Stimulated activated CD8-positive, alpha-beta memory T cell treated with anti-CD3 and anti-CD28 coated beads, Interleukin-7, amount 100 ng/mL, for 4 hours (primary cell): Measurements from ENCODE around the gene ABR.
"Not testable (repeated sequence)": the region's sequence is repeated elsewhere in the genome, so short reads cannot be mapped to it uniquely, and the experiment has no call there.

ENCODE experiments used
- DNase-seq, 2 donors: peaks; one replicate each; pipeline ENCODE4 v3.0.0-alpha.2; 2020; ENCODE audit warnings: low read depth in 2 of 2

Gene ABR

GRCh38 chr17:1095090-1095852, 84.5 kb downstream of the ABR start:
- DNase-seq: no peak

GRCh38 chr17:1094591-1094990, 85.2 kb downstream of the ABR start:
- DNase-seq: no peak

DNA sequence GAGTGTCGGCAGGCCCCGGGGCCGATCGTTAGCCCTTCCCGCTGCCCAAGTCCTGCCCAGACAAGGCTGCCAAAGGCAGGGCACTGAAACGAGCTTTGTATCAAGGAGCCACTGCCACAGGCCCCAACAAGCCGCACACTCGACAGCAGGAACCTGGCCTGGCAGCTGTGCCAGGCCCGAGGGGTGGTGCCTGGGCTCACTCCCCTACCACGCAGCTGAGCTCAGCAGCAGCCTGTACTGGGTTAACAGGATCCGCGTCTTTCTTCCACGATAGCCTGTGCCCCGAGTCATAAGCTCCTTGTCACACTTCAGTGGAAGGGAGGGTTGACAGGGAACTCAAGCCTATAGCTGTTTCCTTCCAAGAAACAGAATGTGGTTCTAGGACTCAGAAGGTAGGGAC, 87.9 kb downstream of the ABR start:
- DNase-seq: no peak

GRCh38 chr17:1091190-1091534, 88.6 kb downstream of the ABR start:
- no peak for DNase-seq

DNA sequence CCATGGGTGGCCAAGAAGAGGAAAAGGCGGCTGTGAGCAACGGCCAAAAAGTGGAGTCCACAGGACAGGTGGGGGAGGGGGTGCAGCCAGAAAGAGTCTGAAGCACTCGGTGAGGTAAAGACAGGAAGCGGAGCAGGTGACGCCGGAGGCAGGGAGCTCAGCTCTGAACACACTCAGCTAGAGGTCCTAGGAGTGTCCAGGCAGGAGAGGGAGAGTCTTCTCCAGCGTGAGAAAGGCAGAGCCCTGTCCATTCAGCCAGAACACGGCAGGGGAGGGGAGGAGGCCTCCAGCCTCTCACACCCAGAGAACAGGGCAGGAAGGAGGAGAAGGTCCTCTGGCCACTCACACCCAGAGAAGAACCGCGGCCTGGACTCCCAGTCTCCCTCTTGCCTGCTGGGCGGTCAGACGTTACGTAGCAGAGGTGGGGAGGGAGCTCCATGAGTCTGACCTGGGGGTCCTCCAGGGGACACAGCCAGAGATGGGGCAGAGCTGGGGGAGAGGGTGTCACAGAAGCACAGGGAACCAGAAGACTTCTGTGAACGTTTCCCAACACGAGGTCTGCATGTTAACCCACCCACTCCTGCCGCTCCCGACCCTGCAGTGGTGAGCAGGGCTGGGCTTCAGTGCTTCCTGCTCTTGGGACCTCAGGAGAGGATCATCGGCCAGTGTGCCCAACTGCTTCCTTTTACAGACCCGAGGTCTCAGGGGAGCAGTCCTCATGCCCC, 89.2 kb downstream of the ABR start:
- DNase-seq: no peak

- no peak for DNase-seq
Measured at GRCh38 chr17:1089915-1090314, 89.9 kb downstream of the ABR start.

DNA sequence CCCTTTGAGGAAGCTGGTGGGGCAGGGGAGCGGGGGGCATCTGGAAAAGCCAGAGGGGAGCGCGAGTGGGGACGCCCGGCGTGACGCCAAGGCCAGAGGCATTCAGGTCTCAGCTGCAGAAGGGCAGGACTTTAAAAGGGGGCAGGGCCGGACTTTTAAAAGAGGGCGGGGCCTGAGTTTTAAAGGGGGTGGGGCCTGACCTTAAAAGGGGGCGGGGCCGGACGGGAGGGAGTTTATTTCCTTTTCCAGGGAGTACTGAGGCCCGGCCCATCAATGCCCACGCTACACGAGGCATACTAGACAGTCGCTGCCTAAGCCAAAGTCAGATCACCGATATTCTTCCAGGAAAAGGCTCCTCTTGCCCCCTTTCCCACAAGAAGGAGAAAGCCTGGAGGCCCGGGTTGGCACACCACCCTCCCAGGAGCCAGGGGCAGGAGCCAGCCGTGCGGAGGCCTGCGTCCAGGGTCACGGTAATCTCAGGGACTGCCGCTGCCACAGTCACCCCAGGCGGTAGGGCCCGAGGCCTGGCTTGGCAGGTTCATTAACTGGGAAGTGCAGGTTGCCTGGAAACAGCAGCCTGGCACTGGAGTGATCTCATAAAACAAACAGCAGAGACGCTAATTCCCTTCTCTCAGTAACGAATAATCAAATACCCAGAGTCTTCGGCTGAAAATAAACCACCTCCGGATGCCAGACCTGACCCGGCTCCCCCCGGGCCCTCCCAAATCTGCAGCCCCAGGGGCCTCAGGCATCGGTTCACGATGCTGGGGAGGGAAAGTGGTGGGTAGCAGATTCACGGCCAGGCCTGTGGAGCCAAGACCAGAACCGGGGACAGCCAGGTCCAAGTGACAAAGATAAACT, 92.2 kb downstream of the ABR start:
- no peak for DNase-seq

GRCh38 chr17:1083451-1084187, 96.2 kb downstream of the ABR start:
- no peak for DNase-seq

GRCh38 chr17:1082579-1082978, 97.2 kb downstream of the ABR start:
- no peak for DNase-seq

- no peak for DNase-seq
Measured at GRCh38 chr17:1078831-1079561, 100.8 kb downstream of the ABR start.

DNA sequence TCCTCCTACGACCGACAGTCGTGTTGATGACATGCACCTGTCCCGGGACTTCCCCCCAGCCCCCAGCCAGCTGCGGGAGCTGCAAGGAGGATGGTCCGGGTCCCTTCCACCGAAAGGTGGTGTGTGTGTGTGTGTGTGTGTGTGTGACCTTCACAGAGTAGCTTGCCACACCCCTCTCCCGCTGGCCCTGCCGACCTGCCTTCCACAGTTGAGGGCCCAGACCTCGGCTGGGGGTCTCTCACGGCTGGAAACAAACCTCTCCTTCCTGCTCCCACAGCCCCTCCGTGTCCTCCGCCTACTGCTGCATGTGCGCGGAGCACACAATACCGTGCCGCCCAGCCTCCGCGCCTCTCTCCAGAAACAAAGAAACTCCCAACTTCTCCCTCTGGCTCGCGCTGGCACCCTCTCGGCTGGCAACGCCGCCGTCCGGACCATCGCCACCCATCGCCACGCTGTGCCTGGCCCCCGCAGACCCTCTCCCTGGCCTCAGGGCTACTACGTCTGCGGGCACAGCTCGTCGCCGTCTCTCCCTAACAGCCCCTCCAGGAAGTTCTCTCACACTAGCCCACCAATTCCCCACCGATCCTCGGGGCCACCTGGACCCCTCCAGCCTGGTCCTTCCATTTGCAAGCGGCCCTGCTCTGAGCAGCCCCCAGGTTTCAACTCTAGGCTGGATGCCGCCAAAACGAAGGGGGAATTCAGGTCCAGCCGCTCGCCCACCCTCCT, 101.6 kb downstream of the ABR start:
- no peak for DNase-seq

GRCh38 chr17:1077581-1077985, 102.2 kb downstream of the ABR start:
- no peak for DNase-seq

DNA sequence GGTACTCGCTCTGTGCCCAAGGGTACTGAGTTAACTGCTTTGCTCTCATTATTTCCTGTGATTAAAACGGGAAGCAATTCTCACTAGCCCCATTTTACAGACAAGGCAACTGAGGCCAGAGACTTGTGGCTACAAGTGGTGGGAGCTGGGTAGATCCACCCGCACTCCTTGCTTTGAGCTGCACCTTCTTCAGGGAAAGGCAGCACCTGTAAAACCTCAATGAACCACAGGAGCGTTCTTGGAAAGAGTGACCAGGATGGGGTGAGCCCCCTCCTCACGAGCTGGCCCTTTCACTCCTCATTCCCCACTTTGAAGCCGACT, 102.8 kb downstream of the ABR start:
- DNase-seq: no peak

GRCh38 chr17:1076299-1076981, 103.3 kb downstream of the ABR start:
- DNase-seq: no peak

GRCh38 chr17:1074886-1075605, 104.7 kb downstream of the ABR start:
- no peak for DNase-seq

DNA sequence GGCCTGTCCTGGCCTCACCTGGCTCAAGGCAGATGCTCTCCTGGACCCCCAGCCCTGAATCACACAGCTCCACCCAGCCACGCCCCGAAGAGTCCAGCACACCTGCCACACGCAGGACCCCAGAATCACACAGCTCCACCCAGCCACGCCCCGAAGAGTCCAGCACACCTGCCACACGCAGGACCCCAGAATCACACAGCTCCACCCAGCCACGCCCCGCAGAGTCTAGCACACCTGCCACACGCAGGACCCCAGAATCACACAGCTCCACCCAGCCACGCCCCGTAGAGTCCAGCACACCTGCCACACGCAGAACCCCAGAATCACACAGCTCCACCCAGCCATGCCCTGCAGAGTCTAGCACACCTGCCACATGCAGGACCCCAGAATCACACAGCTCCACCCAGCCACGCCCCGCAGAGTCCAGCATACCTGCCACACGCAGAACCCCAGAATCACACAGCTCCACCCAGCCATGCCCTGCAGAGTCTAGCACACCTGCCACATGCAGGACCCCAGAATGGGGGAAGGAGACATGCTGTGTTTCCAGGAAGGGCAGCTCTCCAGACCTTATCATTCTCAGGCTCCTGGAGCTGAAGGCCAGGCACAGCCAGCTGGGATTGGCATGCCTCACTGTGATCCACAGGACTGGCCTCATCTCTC, 105.7 kb downstream of the ABR start:
- not testable (repeated sequence) for DNase-seq

GRCh38 chr17:1073241-1073962, 106.4 kb downstream of the ABR start:
- no peak for DNase-seq

DNA sequence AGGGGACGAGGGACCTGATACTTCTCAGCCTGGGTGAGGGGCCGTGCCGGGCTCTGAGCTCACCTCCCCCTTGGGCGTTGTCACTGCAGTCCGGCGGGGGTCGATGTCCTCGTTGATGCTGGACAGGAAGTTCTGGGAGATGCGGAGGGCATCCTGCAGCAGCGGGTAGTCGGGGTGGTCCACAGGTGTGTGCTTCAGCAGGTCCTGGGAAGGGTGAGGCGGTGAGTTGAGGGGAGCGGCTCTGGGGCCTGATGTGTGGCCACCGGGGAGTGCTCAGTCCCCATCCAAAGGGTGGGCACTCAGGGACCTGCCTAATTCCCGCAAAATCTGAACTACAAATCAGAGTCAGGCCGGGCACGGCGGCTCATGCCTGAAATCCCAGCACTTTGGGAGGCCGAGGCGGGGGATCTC, 107.2 kb downstream of the ABR start:
- no peak for DNase-seq
